ENCODE measurements around the gene PLA2G6. TPM values are rescaled to one million over a fixed set of nuclear protein-coding genes. Genes with fewer than 3 reads are reported as not detected.
A peak's percentile ranks its signal among the peaks of the same experiment; 100 is the strongest.

Gene PLA2G6
- total and polyA plus RNA-seq, 9 of the 15 experiments (the other 6 are each of a cell fraction or from before 2014, with no cell fraction given) = 0.11 to 12.2 (median 9.7) TPM

DNA sequence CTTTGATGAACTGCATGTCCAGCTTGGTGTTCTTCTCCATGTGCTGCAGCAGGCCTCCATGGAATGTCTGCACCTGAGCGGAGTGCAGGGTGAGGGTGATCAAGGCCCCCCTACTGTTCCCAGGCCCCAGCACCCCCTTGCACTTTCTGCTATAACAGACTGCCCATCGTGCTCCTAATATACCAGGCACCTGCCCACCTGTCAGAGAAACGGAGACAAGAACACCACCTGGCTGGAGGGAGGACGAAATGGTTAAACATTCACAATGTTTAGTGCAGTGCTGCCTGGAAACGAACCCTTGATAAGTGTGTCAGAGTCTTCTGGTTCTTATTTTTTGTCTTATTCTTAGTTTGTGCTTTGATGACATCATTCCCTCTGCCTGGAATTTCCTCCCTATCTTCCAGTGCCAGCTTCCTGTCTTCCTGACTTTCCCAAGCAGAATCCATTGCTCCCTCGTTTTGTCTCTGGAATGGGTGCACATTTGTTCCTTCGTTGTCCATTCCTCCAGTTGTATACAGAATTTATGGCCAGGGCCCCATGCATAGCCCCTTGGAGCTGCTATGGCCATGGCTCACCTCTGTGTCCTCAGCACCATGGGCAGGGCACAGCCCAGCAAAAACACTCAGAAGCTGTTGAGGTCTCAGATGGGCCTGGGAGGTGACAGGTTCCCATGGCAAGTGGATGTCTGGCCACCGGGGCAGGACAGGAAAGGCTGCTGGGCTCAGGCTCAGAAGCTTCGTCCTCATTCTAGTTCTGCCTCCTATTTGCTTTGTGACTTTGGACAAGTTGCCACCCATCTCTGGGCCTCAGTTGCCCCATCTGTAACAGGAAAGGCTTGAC lies 83.0 kb downstream of the PLA2G6 start:
- ATAC-seq (no peak), DNase-seq (ENCODE audit: extremely low read depth in 1 of 4, low spot score in 3 of 4) (no peak), FAIRE-seq (no peak)
- H3K4me1 ChIP-seq (replicated peaks in 1 of 2; ENCODE audit: control insufficient read depth in 2 of 2, insufficient read depth in 2 of 2, low read length in 2 of 2) = peaks cover 2 to 11% of the 10 kb centered on the region in 2 experiments; a peak in 4 of 5 replicates
- peak overlapping the region in 1 of 2 experiments; percentile 10; a peak in 1 of 4 replicates for H3K9ac ChIP-seq (ENCODE audit: insufficient read depth in 1 of 2, low read depth in 2 of 2, low read length in 2 of 2)
- H2AFZ ChIP-seq (ENCODE audit: low read depth, low read length) = no peak overlapping the region
- no peaks in the 10 kb centered on the region for H3K36me3 ChIP-seq (ENCODE audit: control insufficient read depth, insufficient read depth, low read length)
- WGBS (ENCODE audit: insufficient coverage, low coverage, missing lambda C conversion rate) = 29% methylated on average over 9 of the region's 9 CpGs
- no peaks in the 10 kb centered on the region for H3K27me3 ChIP-seq (ENCODE audit: control insufficient read depth in 2 of 2, insufficient read depth in 2 of 2, low read length in 2 of 2)
- intact Hi-C loops (cut with micrococcal nuclease) (no loop called here), in situ Hi-C loops (cut with MboI) (no loop called here)
- H3K4me3 ChIP-seq = no peak overlapping the region
- H3K9me3 ChIP-seq (replicated peaks; ENCODE audit: control insufficient read depth, insufficient read depth, low read depth, low read length) = no peaks in the 10 kb centered on the region
- H3K9me1 ChIP-seq (ENCODE audit: control insufficient read depth, insufficient read depth, low read length) = no peaks in the 10 kb centered on the region
- no TSS peak for BruUV-seq (replicated peaks)
- TF ChIP-seq BDP1 (IDR thresholded peaks at IDR 0.05; ENCODE audit: insufficient read depth, insufficient read length) (no peak), MTF1 (CRISPR knock-in tag; IDR thresholded peaks at IDR 0.05; ENCODE audit: borderline replicate concordance) (no peak), TAF9B (IDR thresholded peaks at IDR 0.05; ENCODE audit: partially characterized antibody) (no peak), SRF (CRISPR knock-in tag; IDR thresholded peaks at IDR 0.05) (no peak), CHD1 (IDR thresholded peaks at IDR 0.05; ENCODE audit: low read length) (no peak), NFYB (IDR thresholded peaks at IDR 0.05; ENCODE audit: extremely low read depth, insufficient read length) (no peak), FOXA1 (IDR thresholded peaks at IDR 0.05; ENCODE audit: borderline replicate concordance) (no peak)
- TF ChIP-seq, protein P1, sequence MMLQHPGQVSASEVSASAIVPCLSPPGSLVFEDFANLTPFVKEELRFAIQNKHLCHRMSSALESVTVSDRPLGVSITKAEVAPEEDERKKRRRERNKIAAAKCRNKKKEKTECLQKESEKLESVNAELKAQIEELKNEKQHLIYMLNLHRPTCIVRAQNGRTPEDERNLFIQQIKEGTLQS (IDR thresholded peaks at IDR 0.05) = peak; percentile 43
- TF ChIP-seq, protein P1 (CRISPR knock-in tag; conservative IDR thresholded peaks at IDR 0.05) = no peak
- no peaks in the 10 kb centered on the region for H3K79me2 ChIP-seq (ENCODE audit: control insufficient read depth, insufficient read depth, low read length)
- no peak overlapping the region for H3K4me2 ChIP-seq (ENCODE audit: insufficient read depth, low read length)
- no peaks in the 10 kb centered on the region for H4K20me1 ChIP-seq (replicated peaks; ENCODE audit: control insufficient read depth, insufficient read depth, low read length)
- no peak overlapping the region for H3K27ac ChIP-seq (ENCODE audit: extremely low read depth, low read depth, low read length)
- CTCF ChIA-PET (ENCODE audit: low intra/inter-chr PET ratio) = no interaction called here
- POLR2A ChIA-PET = interaction anchor here (1.1 kb wide), 1 partner anchor 9 kb away, joined by 3 read pairs; no protein-coding TSS in a partner anchor

All from K562 (cell line).